Activated CD4-positive, alpha-beta T cell treated with anti-CD3 and anti-CD28 coated beads for 24 hours (primary cell): ENCODE data around the gene ADAMTS17.

Experiments used
- DNase-seq, 2 donors: peaks; one replicate each; pipeline ENCODE4 v3.0.0-alpha.2; 2020; ENCODE audit warnings: low read depth in 2 of 2

ADAMTS17 gene

DNA sequence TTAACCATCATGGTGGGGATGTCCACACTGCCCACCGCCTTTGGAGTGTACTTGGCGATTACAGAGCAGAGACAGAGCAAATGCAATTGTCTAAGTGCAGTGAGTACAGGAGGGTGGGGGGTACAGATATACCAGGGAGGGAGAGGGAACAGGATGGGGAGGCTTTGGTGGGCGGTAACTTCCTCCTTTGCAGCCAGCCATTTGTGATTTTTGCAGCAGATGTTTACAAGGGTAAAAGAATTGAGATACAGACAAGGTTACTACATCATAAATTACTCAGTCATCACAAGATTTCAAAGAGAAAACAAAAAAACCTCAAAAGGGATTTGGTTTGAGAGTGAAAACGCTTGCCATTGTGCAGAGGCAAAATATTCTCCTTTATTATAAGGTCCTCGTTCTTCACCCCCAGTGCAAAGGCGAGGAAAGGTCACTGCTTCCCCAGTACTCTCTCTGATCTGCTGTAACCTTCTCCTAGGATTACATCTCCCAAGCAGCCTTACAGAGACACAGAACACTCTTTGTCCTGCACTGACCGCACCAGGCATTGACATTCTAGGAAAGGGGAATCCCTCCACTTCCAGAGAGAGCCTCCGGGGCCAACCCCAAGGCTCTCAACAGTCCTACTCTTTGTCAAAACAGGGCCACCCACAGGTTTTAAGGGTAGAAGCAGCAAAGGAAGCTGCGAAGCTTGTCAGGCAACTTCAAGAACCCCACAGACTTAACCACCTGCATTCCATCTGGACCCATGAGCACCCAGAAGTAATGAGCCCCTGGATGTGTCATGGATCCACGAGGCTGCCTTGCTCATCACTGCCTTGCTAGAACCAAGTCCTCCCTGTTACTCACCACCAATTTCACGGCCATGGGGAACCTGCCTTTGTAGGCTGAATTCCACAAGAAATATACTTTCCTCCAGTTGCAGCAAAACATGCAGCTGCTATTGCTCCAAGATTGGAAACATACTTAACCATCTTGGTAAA lies 117.3 kb downstream of the ADAMTS17 start:
- no peak for DNase-seq

DNA sequence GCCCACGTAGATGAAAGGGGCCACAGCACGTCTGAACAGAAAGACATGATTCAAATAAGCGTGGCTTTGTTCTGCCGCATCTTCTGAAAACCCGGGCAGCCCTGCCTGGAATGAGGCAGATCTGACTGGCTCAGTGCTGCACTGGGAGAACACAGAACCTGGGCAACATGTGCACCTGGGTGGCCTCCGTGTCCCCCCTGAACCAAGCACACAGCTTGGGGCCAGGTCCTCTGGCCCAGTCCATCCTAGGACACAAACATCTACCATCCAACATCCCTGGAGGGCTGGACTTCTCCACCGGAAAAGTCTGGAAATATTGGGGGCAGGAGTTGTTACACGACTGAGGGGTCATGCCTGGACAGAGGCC lies 119.4 kb downstream of the ADAMTS17 start:
- DNase-seq = no peak

DNA sequence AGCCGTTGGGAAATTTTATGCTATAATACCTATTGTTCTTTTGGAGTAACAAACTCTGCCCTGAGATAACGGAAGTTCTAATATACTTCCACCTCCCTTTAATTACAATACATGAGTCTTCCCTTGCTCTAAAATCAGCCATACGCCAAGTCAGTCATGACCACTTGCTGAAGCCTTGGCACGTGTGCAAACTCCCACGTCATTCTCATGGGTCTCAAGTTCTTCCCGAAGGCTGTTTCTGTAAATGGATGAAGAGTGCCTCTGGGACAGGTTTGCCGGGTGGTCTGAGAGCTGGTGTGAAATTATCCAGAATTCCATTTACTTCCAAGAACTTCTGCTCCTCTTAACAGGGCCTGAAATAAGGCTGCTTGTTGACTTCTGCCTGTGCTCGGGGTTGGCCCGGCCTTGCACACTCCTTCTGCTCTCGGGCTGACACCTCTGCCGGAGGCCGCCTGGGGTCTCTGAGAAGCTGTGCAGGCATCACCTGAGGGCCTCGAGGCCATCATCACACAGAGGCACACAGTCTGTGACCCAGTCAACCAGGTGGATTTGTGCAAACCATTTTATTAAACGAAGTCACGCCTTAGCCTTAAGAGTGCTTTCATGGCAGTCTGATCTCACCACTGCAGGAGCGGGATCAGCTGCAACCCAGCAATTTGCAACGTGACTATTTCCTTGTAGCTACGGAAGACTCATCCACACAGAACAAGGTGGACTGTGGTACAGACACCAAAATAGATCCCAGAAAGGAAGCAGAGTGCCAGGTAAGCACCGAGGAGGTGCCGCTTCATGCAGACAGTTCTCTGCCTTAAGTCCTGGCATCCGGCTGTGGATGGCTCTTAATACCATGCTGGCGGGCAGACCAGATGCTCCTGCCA lies 120.1 kb downstream of the ADAMTS17 start:
- no peak for DNase-seq

DNA sequence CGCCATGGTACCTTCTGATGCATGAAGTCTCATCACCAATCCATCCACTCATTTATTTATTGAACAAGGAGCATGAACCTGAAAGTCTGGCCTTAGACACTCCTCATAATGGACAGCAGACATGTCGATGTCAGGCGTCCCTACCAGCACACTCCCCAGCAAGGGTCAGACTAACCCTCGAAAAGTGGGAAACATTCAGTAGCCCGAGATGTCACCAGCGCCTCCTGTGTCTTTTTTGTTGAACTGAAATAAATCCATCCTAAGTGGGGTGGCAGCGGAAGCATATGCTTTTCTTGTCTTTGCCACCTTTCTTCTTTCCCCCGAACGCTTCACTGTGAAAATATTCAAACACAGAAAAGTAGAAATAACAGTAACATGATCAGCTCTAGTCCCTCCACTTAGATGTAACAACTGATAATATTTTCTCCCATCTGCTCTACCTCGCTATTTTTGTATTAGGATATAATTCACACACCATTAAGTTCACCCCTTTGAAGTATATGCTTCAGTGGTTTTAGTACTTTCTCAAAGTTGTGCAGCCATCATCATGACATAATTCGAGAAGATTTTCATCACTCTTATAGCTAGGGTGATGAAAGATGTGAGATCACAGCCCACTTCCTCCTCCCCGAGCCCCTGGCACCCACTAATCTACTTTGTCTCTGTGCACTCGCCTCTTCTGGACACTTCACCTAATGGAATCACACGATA lies 121.6 kb downstream of the ADAMTS17 start:
- DNase-seq = no peak

DNA sequence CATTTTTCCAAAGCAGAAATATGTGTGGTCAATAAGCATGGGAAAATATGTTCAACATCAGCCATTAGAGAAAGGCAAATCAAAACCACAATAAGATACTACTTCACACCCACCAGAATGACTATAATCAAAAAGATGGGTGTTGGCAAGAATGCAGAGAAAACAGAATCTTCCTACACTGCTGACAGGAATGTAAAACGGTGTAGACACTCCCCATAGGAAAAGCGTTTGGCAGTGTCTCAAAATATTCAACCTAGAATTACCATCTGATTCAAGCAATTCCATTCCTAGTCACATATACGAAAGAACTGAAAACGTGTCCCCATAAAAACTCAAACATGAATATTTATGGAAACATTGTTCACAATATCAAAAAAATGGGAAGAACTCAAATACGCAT lies 123.3 kb downstream of the ADAMTS17 start:
- no peak for DNase-seq

DNA sequence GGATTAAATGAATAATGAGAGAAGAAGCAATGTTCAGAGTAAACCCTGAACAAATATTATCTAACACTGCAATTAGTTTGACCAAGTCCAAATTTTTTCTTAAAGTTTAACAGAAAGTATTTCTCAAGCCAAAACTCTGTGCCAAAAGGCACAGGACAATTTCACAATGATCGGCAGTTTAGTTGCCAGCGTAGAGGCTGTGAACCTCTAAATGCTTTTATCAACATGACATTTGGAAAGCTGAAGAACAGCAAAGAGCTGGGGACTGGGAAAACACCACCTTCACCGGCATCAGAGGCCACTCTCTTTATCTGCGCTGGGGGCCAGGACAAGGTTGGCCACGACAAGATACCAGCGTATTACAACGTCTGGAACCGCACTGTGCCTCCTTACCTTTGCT lies 125.6 kb downstream of the ADAMTS17 start:
- DNase-seq = no peak

DNA sequence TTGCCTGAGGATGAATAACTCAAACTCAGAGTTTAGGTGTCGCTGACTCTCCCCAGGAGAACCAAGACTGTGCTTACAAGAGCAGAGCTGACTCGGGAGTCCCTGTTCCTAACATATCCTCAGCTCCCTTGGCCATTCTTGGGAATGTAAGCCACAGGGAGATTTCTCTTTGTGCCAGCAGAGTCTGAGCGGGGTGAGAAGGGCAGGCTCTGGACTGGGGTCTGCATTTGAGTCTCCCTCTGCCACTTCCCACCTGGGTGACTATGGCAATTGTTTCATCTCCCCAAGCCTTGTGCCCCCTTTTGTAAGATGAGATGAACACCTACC lies 126.0 kb downstream of the ADAMTS17 start:
- DNase-seq = no peak

DNA sequence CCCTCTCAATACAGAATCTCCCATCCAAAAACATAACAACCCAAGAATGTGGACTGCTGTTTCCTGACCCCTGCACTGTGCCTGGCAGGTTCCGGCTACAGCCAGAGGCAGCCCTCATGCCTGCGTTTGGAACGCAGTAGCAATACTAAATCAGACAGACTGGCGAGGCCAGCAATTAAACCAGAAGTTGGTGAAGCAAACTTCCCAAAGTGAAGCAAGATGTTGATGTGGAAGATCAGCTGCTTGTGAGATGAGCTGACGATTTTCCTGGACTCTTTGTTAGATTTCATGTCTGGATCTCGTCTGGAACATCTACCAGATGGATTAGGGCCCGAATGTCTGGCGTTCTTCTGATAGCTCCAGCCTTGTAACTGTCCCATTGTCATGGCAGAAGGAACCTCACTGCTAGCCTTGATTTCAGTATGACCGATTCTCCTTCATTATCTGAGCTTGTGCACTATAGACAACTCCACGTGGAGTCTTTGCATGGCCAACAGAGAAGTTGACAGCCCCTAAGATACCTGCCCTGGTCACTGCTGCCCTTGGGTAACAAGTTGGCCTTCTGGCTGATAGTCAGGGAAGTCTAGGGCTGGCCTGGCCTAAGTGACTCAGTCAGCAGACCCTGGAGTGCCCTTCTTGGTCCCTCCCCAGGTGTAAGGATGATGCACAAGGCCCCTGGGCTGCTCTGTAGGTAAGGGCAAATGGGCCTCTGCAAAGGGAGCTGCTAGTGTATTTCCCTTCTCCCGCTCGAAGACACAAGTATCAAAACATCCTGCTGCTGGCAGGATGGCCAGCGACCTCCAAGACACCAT lies 126.5 kb downstream of the ADAMTS17 start:
- no peak for DNase-seq

DNA sequence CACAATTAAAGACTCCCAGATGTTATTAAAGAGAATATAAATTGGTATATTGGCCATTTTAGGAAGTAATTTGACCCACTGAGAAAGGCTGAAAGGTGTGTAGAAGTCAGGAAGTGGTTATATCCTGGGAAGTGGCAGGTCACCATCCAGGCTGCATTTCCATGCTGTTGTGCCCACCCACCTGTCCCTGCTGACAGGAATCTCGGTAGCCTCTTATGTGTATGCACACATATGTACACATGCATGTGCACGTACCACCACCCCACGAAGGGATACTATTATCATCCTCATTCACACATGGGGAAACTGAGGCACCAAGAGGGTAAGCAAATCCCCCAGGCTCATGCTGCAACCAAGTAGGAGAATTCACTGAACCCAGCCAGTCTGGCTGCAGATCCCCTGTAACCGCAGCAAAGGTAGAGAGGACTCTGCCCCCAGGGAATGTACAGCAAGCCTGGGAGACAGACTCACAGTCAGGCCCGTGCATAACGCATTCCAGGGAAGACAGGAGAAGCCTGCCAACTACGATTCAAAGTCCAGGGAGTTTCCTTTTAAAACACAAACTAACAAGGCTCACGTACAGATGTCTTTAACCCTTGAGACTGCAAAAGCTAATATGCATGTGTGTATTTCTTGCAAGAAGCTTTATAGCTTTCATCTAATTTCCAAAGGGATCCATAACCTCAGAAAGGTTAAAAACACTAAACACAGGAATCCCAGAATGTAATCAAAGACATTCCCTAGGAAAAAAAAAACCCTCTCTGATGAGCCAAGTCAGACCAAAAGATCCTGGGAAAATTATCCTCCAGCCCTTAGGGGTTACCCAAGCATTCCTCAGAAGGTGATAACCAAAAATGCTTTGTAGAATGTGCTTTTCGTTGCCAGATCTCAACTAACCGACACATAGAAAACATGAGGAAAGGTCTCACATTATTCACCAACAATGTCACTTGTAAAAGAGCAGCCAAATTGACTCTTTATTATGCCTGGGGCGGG lies 129.6 kb downstream of the ADAMTS17 start:
- no peak for DNase-seq

DNA sequence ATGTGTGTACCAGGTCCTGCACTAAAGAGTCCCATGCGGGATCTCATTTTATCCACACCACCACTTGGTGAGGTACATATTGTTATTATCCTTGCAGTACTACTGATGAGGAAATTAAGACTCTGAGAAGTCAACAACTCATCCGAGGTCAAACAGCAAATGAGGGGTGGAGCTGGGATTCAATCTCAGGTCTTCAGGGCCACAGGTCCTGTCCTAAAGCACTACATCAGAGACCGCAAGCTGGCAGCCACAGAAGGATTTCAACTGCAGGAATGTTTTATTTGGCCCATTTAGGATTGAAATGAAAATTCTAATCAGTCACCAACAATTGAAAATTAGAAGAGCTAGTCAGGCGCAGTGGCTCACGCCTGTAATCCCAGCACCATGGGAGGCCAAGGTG lies 131.4 kb downstream of the ADAMTS17 start:
- DNase-seq = no peak

DNA sequence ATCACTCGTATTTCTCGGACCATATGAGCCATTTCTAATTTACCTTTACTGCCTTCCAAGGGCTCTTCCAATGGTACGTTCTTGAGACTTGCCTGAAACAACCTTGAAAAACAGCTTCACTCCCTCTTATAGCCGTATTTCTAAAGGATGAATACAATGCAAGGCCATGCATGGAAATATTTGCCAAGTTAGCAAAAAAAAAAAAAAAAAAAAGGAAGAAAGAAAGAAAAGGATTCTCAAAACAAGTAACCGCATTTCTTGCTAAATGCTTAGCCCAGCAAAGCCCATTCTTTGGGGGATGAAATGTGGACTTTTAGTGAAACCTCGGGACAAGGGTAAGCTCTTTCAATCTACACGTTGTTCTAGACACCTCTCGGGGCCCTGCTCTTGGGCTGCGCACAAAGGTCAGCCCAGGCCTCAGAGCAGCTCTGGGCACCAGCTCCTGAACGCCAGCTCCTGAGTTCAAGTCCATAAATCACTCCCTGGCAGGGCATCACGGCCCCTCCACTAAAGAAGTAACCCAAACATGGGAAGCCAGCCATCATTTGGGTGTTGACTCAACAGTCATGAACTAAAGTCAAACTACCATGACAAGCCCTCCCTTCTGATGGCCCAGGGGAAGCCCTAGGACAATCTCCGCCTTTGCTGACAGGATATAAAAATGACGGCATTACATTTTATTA lies 132.7 kb downstream of the ADAMTS17 start:
- DNase-seq = no peak

DNA sequence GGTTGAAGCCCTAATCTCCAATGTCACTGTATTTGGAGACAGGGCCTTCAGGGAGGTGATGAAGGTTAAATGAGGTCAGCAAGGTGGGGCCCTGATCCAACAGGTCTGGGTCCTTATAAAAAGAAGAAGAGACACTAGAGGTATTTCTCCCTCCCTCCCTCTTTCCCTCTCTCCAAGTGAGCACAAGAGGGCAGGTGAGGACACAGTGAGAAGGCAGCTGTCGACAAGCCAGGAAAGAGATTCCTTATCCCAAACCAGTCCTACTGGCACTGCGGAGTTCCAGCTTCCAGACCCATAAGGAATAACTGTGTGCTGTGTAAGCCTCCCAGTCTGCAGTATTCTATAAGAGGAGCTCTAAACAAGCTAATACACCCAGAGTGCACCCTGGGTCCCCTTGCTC lies 134.7 kb downstream of the ADAMTS17 start:
- no peak for DNase-seq

DNA sequence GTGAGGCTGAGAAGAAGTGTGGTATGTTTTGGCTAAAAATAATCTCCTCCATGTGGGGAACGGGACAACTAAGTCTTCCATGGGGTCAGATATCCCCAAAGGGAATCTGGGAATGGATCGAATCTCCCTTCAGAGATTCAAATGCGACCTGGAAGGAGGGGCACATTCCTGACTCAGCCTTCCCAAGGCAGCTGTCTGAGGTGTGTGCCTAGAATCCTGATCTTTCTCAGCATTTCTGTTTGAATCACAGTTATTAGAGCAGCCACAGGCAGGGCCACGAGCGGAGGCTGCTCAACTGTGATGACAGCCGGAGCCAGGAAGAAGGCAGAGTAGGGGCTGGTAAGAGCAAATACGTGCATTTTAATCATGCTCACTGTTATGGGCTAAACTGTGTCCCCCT lies 135.1 kb downstream of the ADAMTS17 start:
- no peak for DNase-seq

DNA sequence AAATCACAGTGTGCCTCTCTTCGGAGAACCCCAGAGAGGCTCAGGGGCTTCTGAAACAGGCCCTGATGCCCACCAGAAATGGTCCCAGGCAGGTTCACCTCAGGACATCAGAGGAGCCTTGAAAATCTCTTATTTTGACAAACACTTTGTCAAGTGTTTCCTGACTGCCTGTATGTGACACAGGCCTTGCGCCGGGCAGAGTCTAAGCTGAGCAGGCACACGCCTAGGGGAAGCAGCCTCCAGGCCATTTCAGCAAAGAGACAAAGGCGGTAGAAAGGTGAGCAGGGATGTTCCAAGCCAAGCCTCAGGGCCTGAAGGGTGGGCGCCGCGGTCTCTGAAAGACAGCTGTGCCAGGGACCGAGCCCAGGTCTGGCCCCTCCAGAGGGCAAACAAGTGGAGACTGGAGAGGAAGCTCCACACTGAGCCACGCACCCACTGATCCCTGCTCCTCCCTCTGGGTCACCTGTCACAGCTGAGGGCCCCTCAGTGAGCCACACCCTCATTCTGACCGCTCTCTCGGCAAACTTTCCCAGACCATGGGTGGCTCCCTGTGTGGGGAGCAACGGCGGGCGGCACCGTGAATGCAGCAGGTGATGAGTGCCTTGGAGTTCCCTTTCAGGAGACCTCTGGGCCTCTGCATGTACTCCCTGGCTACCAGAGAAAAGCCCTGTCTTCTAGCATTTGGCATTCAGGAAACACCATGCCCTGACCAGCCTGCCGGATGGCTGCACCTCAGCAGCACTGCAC lies 136.1 kb downstream of the ADAMTS17 start:
- no peak for DNase-seq

DNA sequence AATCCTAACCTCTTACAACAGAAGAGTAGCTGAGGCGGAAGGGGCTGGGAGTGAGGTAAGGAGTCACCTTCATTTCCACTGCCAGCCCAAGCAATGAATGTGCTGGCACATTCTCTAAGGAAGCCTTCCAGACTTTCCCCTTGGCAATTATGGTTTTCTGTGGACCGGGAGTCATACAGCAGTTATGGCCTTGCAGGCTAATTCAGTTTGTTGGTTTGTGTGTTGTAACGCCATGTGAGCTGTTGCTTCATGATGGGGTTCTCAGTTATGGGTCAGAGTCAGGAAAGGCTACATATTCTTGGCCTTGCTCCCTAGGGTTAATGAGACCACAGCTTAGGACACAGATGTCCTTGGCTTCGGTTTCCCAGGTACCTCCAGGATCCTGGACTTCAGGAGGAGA lies 137.0 kb downstream of the ADAMTS17 start:
- no peak for DNase-seq

DNA sequence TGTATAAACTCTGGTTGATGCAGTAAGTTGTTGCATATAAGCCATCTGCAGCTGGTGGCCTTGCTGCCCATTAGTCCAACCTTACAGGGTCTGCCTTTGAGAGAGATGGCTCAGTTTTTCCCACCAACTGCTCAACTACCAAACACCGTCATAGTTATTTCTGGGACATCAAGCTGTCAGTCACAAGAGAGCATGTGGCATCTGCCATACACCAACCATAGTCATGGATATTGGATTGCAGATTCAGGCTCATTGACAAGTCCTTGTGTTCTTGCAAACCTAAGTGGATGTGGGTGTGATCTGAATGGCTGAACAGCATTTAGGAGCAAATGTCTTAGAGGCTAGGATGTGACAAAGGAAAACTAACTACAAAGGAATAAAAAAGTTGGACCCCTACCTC lies 137.6 kb downstream of the ADAMTS17 start:
- DNase-seq = no peak

DNA sequence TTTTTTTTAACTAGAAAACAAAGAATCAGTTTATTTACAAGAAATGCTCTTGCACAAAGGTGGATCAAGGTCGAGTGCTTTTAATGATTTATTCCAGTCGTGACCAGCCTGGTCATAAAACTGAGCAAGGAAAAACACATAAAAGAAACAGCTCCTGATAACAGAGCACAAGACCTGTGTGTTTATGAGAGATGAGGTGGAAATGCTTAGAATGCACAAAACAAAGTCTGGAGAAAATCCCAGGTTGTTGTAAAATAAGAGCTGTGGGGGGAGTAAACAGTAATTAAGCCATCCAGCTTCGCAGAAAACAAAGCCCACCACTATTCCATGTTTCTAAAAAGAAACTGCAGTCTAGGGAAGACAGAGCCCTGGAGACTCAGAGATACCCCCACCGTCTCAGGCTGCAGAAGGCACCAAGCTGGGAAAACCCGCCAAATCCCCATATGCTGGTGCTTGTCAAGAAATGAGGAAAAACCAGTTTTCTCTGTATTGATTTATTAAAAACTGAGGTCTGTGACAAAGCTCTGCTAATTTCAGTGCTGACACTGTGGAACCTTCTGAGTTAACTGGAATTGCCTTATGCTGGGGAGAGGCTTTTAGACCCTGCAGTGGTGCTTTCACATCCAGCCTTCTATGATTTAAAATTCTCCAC lies 139.3 kb downstream of the ADAMTS17 start:
- DNase-seq = no peak
